Smooth muscle cell of the brain vasculature (primary cell): Measurements from ENCODE around the gene PCDH1.

Source experiments
- DNase-seq: peaks from one replicate; pipeline ENCODE4 v3.0.0-alpha.2; 2012; ENCODE audit warnings: low read depth, low spot score

The PCDH1 gene

DNA sequence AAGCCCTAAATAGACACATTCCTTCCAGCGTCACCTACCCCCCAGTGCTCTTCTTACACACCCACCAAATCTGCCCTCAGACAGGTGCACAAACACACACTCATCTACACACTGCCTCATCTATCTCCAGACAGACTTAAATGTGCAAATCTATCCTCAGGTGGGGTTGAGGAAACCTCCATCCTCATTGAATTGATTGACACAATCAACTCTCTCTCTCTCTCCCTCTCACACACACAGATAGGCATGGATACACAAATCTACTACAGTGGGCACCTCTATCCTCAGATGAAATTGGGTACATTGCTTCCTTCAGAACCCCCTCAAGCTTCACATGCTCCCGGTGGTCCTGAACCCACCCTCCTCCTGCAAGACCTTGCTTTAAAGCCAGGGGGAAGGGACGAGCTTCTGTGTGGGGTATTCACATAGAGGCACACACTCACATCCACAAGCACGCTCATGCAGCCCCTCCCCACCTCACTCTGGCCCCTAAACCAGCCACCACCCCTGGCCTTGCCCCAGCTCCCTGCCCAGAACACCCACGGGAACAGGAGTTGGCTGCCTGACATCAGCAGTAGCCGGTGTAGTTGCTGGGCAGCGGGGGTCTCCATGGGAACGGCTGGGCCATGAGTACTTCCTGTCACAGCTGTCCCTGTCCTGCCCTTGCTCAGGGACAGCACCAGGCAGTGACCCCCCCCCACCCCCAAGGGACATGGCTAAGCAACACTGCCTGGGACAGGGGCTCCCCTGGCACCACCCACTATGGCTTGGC, 22.8 kb downstream of the PCDH1 start:
- no peak for DNase-seq

DNA sequence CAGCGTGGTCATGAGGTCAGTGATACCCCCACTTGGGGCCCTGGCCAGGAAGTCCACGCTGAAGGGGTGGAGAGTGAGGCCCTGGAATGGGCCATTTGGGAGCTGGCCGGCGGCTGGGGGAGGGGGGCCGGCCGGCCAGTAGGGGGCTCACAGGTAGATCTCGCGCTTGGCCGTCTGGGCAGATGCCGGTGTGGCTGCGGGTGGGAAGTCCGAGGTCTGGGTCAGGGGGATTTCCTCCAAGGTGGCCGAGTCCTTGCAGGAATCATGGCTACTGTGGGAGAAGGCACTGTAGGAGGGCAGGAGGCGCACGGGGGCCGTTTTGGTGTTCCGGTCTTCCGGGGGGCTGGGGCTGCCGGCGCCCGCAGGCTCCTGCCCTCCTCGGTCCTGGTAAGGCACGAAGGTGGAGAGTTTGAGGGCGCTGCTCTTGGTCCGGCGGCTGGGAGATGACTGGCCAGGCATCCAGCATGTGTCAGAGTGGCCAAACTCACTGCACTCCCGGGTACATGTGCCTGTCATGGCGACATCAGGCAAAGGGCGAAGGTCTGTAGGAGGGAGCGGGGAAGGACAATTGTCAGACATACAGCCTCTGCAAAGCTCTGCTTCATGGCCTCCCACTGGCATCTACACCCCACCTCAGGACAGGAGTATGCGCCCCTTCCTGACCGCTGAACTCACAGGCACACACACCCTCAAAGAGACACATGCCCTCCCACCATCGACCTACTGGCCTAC, 24.1 kb downstream of the PCDH1 start:
- no peak for DNase-seq

DNA sequence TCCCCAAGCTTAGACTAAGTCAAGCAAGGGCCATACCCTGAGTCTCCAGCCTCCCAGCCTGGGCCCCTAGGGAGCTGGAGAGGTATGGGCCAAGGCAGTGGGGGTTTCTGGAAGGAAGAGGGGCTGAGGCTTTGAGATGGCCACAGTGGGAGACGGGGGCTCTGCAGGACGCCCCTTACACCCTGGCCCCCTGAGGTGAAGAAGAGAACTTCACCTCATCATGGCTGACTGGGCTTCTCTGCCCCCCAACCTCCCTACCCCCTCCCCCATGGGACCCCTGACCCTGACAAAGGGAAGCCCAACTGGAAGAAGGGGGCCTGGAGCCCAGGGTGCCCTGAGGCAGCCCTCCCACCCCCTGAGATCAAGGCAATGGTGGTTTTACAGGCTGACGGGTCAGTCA, 25.8 kb downstream of the PCDH1 start:
- no peak for DNase-seq

DNA sequence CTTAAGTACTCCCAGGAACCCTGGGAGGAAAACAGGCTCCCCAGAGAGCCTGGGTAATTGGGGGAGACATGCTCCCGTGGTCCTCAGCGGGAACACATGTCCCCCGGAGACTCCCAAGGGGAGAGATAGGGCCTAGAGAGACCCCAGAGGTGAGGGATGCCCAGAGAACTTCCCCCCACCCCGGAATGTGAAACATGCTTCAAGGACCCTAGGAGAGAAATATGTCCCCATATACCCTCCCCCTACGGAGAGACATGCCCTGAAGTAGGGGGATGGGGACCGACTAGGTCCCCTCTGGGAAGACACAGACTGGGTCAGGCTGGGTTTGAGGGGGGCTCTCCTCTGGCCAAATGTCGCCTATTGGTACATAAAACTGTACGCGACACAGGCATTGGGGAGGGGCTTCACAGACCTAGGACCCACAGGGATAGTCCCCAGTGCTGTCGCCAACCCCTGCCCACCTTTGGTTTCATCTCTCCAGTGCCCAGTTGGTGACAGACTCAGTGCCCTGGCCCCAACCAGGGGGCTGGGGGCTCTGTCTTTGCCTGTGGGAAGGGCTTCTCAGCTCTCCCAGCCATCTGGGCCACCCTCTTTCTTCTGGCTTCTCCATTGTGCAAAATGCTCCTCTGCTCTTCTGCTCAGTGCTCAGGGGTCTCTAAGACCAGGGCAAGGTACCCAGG, 26.9 kb downstream of the PCDH1 start:
- no peak for DNase-seq

DNA sequence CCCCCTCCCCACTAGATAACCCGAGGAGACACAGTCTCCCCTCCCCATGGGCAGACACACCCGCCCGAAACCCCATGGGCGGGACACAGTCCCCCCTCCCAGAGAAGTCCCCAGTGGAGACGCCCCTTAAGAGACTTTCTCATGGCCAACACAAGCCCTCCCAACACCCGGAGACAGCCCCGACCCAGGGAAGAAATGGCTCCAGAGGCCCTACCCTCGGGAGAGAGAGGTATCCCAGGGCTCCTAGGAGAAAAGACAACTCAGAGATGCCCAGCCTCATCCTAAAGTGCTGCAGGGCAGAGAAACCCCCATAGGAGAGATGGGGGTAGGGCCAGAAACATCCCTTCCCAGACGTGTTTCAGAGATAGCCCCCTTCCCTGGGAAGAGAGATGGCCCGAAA, 27.4 kb downstream of the PCDH1 start:
- no peak for DNase-seq

DNA sequence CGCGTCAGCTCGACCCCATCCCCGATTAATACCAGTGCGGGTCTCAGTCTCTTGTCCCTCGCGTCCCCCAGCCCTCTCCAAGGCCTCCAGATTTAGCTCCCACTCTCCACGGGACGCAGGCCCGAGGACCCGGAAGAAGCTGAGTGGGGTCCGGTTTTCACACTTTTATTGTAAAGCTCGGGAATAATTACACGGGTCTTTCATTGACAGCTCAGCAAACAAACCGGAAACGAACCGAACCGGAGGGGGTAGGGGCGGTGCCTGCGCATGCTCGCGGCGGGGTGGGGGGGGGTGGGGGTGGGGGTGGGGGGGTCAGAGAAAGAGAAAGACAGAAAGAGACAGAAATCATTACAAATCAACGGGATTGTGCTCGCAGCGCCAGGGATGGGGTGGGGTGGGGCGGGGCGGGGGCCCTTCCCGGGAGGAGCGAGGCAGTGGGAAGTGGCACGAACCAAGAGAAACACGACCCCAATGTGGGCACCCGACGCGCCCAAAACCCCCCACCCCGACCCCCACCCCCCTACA, 27.9 kb downstream of the PCDH1 start:
- no peak for DNase-seq

DNA sequence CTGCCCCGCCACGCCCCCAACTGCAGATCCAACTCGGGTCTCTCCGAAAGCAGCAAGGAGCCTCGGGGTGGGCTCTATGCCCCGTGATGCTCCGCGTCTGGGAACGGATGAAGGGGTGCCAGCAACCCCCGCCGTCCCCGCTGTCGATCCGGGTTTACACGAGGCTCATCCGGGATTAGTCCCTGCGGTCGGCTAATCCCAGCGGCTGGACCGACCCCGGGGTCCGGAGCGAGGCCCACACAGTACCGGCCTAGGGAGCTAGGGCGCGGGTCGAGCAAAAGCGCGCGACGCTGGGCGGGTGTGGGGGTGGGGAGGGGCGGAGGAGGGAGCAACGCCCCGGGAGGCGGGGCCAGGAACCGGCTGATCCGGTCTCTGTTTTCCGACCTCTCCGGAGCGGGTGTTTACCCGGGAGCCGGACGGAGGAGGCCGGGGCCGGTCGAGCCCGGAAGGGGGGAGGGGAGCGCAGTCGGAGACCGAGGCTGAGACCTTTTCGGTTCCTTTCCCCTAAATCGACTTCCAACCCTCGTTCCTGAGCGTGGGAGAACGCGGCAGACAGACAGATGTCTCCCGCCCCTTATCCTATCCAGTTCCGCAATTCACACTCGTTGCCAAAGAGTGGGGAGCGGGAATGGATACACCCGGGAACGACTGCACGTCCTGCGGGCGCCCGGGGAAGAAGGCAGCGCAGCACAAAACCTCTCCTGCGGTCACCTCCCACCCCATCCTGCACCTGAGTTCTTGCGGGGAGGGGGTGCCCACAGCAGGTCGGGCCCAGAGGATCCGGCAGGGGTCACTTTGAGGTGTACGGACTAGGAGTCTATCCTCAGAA, 28.6 kb downstream of the PCDH1 start:
- DNase-seq, result no peak

DNA sequence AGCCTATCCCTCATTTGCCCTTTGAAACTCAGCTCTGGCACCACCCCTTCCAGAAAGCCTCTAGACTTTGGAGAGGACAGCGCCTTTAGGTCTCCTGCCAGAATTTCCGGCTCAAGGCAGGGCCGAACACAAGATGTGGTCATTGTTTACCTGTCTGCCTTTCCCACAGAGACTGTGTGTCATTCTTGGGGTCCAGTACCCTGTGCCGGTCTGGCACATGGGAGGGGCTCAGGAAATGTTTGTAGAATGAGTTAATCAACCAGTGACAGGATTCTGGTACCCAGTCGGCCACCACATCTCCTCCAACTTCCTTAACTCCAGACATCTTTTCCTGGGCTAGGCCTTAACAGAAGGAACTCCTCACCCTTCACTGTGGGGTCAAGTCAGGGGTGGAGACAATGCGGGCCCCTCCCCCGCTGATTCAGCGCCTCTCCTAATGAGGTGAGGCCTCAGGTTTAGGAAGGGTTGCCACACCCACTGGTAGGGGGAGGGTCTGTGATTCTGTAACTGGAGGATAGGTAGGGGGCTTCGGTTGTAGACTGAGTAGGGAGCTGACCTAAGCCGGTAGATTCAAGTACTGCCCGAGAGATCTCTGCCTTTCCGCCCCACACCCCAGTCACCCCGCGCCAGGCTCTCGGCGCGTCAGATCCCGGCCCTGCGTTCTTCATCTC, 29.3 kb downstream of the PCDH1 start:
- no peak for DNase-seq

DNA sequence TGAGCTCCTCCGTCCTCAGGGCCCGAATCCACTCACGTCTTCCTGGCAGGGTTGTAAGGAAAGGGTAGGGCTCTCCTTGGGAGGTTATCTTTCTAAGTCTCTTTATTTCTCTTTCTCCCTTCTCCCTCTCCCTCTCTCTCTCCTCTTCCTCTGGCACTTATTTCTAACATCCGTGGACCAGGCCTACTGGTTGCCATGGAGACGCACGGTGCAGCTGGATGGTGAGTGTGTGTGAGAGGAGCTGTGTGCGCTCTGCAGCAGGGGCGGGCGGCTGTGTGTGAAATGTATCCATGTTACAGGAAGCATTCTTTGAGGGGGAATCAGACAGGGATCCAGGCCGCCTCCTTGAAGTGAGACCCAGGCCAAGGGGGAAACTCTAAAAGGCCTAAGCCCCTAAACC, 32.2 kb downstream of the PCDH1 start:
- DNase-seq, result no peak

DNA sequence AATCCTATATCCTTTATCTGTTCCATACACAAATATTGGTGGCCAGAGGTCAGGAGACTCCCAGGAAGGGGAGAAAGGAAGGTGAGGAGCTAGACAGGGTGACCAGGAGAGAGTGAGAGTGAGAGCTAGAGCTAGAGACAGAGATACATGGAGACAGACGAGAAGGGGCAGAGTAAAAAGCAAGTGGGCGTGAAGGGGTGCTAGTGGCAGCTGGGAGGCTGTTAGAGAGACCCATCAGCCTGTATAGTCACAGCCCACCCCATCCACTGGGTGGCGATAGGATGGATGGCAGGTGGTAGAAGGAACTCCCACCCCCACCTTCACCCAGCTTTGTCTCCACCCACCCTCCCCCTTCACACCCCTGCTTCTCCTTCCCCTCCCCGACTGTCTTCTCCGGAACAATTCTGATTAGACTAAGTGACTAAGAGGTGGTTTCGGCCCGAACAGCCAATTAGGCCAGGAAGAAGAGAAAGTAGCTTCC, 32.8 kb downstream of the PCDH1 start:
- no peak for DNase-seq

DNA sequence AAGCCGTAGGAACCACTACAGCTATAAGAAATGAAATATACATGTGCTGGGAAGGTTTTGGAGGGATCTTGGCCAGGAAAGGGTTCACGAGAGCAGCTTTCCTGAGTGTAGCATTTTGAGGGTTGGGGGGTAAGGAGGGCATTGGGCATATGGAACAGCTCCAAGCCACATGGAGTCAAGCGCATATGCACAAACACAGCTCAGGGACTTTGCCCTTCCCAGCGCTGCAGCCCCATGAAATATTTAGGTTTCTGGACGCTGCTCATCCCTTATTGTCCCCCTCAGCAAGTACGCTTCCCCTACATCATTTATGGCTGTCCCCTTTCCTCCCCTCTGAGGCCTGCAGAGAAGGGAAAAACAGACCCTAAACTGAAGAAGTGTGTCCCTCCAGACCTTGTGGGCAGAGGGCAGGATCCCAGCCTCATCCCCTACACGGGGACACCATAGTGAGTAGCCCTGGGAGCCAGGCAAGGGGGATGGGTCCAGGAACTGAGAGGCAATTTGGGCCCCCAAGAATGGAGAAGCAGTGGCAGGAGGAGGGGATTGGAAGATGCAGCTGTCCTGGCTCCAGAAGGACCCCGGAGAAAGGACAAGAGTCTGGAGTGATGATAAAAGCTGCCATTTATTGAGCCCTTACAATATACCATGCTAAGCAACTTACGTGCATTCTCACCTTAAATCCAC, 33.7 kb downstream of the PCDH1 start:
- DNase-seq, result no peak

DNA sequence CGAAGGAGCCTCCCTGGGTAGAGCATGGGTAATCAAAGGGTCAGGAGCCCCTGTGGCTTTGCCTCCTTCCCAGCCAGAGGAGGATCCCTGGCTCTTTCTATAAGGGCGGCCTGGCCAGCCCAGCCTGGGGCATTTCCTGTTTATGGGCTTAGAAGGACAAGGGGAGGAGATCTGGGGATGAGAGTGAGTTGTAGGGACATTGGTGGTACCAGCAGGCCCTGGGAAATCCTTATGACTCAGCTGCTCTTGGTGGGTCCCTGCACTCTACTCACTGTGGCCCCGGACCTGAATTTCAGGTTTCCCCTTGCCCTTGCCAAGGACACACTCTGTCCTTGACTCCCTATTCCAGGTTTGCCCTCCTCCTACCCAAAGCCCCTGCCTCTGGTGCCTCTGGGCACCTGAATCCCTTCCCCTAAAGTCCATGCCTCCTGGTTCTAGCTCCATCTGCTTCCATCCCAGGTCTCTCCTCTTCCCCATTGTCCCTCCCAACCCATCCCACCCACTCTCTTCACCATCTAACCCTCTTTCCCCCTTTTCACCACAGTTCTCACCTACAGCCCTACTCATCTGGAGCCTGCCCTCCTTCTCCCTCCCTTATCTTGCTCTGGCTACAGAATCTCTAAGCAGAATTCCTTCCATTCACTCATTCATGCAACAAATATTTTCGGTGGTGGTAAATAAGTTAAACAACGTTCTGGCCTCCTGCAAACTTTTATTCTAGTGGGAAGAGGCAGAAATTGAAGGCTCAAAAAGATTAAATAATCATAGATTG, 34.9 kb downstream of the PCDH1 start:
- DNase-seq, result no peak

DNA sequence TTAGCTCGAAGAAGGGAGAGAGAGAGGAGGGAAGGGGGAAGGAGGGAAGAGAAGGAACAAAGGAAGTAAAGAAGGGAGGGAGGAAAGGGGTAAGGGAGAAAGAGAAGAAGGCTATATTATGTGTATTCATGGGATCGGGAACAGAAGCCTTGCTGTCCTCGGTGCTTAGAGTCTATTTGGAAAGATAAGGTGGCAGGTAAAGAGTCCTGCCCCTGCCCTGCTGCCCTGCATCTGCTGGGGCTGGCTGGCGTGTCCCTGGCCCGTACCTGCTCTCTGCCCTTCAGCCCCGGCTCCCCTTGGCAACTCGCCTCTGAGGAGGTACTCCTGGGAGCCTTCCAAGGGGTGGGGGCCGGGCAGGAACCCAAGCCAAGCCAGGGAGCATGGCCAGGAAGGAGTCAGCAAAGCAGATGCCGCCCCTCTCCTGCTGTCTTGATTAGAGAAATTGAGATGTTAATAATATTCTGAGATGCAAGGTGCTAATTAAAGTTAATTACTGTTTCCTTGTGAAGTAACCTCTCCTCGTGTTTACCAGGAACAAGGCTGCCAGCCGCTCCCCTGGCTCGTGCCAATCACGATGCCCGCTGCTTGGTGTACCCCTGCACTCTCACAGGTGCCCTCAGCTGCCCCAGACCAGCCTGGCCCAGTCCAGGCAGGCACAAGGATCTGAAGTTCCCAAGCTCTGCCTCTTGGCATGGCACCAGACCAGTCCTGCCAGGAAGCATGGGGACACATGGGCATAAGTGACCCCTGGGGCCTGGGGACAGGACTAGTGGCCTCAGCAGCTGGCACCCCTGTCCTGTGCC, 36.6 kb downstream of the PCDH1 start:
- DNase-seq, result no peak

DNA sequence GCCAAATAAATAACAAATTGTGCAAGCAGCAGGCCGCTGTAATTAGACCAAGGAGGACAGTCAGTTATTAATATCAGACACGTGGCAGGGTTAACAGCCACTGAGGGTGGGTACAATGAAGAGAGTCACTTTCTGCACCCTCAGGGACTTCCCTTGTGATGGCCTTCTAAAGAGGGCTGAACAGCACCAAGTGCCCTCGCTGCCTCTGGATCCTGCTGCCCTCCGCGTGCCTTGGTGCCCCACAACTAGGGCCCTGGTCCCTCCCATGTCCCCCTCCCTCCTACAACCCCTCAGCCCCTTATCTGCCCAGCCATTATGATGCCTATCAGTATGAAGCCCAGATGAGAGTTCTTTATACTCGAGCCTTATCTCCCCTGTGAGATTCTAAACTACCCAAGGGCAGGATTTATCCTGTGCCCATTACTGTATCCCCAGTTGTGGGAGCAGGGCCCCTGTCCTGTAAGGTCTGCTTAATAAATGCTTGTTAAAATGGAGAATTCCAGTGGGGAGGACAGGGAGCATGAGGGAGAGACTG, 37.3 kb downstream of the PCDH1 start:
- DNase-seq, result no peak

DNA sequence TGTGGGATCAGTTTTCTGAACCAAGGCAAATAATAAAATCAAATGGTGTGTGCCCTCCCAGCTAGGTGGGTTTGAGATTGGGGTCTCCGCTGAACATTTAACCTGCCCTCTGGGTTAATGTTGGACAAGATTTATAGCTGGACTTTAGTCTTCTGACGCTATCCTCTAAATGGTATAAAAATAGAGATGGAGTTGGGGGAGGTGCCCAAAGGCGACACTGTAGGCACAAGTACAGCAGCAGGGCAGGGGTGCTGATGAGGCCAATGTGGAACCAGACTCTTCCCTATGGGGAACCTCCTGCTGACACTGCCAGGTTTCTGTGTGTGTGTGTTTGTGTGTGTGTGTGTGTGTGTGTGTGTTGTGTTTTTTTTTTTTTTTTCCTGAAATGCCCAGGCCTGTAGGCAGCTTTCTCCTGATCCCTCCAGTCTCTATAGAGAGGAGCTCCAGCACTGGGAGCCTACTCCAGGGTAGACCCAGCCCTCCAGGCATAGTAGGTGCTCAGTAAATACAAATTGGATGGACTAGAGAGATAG, 37.9 kb downstream of the PCDH1 start:
- no peak for DNase-seq

DNA sequence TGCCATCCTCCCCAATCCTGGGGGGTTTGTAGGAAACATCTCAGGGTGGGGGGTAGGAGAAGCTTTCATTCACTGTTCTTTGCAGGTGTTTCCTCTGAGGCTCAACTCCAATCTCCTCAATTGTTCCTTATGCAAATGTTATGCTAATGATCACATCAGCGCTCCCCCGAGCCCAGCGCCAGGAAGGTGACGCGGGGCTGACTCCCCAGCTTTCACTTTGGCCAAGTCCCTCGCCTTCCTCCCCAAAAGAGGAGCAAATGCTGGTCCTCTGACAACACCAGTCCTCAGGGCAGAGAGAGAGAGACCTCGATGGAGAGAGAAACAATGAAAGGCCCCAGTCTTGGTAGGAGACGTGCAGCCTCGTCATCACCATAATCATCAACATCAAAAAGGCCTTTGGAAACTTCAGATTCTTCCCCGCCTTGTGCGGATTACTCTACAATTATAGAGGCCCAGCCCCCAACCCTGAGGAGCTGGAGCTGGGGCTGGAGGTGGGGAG, 39.1 kb downstream of the PCDH1 start:
- DNase-seq, result no peak

DNA sequence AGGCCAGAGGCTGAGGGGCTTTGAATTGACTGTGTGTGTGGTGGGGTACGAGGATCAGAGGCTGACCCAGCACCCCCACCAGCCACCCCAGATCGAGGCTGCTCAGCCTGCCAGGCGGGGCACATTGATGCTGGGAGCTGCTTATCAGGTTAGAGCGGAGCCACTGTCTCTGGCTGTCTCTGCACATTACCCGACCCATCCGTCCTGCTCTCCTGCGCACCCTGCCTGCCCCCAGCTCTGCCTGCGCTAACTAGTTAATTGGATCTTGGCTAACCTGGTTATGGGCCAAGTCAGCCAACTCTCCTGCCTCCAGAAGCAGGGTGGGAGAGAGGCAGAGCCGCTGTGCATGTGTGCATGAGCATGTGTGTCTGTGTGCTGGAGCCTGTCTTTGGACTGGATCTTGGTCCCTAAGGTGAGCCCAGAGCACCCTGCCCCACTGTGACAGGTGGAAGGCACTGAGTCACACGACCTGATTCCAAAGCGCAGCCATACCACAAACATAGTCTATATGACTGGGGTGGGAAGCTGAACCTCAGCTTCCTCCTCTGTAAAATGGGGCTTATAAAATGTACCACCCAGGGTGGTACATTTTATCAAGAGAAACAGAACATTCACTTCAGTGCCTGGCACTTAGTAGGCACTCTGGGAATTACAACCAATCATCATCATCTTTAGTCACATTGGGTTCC, 39.7 kb downstream of the PCDH1 start:
- no peak for DNase-seq
